GM19324 (cell line): Measurements from ENCODE around the gene CATSPERD.

ENCODE experiments used
- ATAC-seq: cut with Tn5 transposase; IDR thresholded peaks from one replicate; pipeline ENCODE4 v1.9.1; 2021; ENCODE audit warnings: mild to moderate bottlenecking, moderate library complexity; ENCODE audit not compliant: unreplicated experiment, low FRiP score

The CATSPERD gene

GRCh38 chr19:5784581-5785147 lies 64.2 kb downstream of the CATSPERD start, which contains the start of gene PRR22:
Gene PRR22 (minus strand): TSS chr19:5784746. CDS start chr19:5784660, 86 bp downstream.
- no peak for ATAC-seq

GRCh38 chr19:5785423-5785822 lies 65.0 kb downstream of the CATSPERD start:
- no peak for ATAC-seq

DNA sequence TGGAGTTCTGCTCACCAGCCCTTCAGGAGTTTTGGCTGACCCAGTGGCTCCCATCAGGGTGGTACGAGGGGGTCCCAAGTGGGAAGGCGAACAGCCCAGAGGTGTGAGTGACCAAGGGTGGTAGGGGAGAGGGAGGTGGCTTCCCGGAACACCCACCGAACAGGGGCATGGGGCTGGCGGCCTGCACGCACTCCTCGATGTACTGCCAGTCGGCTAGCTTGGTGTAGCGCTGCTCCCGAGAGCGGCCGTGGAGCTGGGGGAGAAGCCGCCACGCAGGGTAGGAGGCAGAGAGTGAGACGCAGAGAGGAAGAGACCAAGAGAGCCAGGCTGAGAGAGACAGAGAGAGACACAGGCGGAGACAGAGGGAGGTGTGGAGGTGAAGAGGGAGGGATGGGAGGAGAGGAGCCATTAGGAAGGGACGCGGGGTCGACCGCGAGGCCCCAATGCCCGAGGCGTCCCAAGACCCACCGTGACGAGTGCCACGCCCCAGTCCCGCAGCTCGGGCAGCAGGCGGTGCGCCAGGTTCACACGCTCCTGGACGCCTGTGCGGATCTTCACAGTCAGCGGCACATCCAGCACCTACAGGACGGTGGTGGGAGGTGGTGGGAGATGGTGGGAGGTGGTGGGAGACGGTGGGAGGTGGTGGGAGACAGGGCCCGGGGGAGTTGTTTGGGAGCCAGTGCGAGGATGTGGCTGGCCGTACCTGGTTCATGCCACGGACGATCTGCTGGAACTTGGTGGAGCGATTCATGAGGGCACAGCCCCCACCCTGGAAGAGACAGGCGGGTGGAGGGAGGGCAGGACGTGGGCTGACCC lies 66.4 kb downstream of the CATSPERD start:
- no peak for ATAC-seq

GRCh38 chr19:5787409-5788182 lies 67.2 kb downstream of the CATSPERD start:
- ATAC-seq: no peak

- ATAC-seq: no peak
Observed at GRCh38 chr19:5788422-5788821, 68.0 kb downstream of the CATSPERD start.

GRCh38 chr19:5789351-5789761 lies 68.9 kb downstream of the CATSPERD start:
- ATAC-seq: no peak

GRCh38 chr19:5789886-5790558 lies 69.6 kb downstream of the CATSPERD start:
- ATAC-seq: no peak

GRCh38 chr19:5790559-5791520 lies 70.4 kb downstream of the CATSPERD start, which contains the start of gene DUS3L:
Gene DUS3L (minus strand): TSS chr19:5791163. CDS start chr19:5791141, 22 bp downstream.
- ATAC-seq: peak; percentile 87

GRCh38 chr19:5792224-5792623 lies 71.8 kb downstream of the CATSPERD start:
- ATAC-seq: no peak

DNA sequence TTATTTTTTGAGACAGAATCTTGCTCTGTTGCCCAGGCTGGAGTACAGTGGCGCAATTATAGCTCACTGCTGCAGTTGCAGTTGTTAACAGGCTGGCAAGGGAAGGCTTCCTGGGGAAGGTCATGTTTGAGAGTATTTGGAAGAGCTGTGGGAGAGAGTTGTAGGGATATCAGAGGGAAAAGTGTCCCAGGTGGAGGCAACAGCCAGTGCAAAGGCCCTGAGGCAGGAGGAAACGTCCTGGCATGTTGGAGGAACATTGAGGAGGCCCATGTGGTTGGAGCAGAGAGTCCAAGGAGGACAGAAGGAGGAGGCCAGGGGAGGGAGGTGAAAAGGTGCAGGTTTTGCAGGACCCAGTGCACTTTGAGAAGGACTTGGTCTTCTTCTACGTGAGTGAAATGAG lies 72.8 kb downstream of the CATSPERD start:
- ATAC-seq: no peak

- no peak for ATAC-seq
Observed at GRCh38 chr19:5795382-5795919, 75.0 kb downstream of the CATSPERD start.

GRCh38 chr19:5798244-5798643 lies 77.8 kb downstream of the CATSPERD start:
- ATAC-seq: no peak

DNA sequence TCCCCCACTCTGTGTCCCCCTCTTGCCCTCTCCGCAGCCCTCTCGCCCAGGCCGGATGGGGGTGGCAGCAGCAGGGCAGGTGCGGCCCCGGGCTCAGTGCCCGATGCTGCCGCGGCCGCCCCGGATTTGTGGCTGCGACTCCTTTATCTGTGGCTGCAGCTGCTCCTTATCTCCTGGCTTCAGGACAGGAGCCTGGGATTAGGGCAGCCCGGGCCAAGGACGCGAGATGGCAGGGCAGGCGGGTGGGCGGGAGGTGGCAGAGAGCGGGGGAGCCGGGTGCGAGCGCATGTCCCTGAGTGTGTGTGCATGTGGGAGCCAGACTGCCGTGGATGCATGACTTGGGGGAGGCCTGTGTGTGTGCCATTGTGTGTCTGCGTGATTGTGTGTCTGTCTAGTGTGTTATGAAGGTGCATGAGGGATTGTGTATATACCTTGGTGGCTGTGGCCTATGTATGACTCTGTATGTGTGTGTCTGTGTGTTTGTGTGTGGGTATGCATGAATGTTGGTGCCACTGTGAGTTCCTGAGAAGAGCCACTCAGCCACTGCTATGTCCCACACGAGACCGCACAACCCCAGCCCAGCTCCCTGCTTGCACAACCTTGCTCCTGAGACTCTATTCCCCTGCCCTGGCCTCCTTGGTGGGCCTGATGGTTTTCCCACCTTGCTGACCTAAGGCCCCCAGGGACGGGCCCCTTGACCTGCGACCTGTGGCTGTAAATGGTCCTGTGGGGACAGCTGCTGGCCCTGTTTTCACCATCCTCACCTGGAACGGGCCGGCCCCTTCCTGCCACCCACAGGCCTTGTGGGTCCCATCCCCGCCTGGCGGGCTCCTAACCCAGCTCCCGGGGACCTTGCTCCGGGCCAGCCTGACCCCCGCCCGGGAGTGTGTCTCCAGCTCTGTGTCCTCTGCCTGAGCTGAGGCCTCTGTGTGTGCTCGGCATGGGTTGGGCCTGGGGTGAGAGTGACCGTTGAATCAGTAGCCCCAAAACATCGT lies 79.1 kb downstream of the CATSPERD start:
- ATAC-seq: no peak

DNA sequence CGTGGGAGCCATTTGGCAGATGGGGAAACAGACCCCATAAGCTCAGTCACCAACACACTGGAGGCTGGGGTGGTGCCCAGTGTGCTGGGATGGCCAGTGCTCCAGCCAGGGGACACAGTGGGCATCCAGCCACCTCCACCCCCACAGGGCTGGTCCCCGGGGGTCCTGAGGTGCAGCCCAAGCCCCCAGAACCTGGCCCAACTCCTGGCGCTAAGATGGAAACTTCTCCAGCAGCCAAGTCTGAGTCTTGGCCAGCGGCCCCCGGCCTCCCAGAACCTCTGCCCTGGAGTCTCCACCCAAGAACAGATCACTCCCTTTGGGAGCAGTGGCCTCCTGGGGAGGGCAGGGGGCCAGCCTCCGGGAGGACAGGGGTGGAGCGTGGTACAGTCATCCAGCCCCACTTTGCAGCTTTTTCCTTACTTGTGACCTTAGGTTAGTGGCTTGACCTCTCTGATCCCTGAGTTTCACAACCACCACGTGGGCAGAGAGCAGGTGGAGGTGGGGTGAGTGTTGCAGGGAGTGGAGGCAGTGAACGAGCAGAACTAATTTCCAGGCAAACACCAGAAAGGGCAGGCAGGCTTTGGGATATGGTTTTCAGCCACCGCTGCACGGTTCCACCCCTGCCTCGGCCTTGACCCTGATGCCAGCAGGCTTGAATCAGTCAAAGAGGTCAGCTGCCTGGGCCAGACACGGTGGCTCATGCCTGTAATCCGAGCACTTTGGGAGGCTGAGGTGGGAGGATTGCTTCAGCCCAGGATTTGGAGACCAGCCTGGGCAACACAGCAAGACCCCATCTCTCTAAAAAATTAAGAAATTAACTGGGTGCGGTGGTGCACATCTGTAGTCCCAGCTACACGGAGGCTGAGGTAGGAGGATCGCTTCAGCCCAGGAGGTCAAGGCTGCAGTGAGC lies 80.2 kb downstream of the CATSPERD start:
- ATAC-seq: no peak

- no peak for ATAC-seq
Observed at GRCh38 chr19:5801796-5802619, 81.6 kb downstream of the CATSPERD start.

DNA sequence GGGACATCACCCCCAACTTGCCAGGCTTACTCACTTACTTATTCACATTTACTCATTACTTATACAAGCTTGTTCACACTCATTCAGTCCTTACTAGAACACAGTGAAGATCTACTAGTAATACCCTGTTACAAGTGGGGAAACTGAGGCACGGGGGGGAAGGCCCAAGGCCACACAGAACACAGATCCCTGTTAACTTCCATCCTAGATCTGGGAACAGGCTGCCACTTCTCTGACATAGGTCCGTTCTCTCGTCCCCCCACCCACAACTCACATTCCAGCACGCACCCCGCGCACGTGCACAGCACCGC lies 83.0 kb downstream of the CATSPERD start:
- ATAC-seq: no peak
